HepG2 (cell line): Measurements from ENCODE around the gene CD109.

ENCODE experiments used
- JUND ChIP-seq: sonication (generic); formaldehyde crosslinking; IDR thresholded peaks from 2 replicates; pipeline ENCODE4 v1.8.0; 2022; ENCODE audit warnings: mild to moderate bottlenecking, missing genetic modification reagents
- NR2C2 ChIP-seq: sonication (generic); formaldehyde crosslinking; IDR thresholded peaks from 2 replicates; pipeline ENCODE4 v1.4.0; 2020; ENCODE audit warnings: missing genetic modification reagents, mild to moderate bottlenecking, moderate library complexity, borderline replicate concordance
- ZNF446 ChIP-seq: sonication (generic); formaldehyde crosslinking; IDR thresholded peaks from 2 replicates; pipeline ENCODE4 v1.5.0; 2020; ENCODE audit warnings: mild to moderate bottlenecking, missing genetic modification reagents
- TF ChIP-seq, protein P1 (sequence below): IDR thresholded peaks from 2 replicates; pipeline ENCODE4 v1.6.1; 2012; ENCODE audit warnings: low read length, improper control_type of control experiment
- TF ChIP-seq, protein P2 (sequence below): sonication (generic); formaldehyde crosslinking; IDR thresholded peaks from 2 replicates; pipeline ENCODE4 v1.5.0; 2020; ENCODE audit warnings: mild to moderate bottlenecking, missing genetic modification reagents, moderate library complexity

DNA sequence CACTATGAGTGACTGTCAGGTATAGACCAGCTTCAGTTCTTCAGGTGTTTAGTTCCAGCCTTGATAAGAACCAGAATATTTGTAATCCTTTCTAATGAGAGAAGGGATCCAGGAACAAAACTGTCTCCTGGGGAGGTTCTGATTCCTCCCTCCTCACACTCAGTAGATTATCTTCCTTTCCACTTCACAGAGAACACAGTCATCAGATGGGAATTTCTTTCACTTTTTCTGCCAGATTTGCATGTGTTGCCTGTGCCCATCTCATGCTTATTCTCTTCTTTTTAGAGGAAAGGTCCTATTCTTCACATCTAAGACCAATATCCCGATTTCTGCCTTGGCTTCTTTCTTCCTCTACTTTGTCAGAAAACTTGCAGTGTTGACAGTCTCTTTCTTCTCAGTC is 50.8 kb downstream of the CD109 start:
- TF ChIP-seq, protein P1, sequence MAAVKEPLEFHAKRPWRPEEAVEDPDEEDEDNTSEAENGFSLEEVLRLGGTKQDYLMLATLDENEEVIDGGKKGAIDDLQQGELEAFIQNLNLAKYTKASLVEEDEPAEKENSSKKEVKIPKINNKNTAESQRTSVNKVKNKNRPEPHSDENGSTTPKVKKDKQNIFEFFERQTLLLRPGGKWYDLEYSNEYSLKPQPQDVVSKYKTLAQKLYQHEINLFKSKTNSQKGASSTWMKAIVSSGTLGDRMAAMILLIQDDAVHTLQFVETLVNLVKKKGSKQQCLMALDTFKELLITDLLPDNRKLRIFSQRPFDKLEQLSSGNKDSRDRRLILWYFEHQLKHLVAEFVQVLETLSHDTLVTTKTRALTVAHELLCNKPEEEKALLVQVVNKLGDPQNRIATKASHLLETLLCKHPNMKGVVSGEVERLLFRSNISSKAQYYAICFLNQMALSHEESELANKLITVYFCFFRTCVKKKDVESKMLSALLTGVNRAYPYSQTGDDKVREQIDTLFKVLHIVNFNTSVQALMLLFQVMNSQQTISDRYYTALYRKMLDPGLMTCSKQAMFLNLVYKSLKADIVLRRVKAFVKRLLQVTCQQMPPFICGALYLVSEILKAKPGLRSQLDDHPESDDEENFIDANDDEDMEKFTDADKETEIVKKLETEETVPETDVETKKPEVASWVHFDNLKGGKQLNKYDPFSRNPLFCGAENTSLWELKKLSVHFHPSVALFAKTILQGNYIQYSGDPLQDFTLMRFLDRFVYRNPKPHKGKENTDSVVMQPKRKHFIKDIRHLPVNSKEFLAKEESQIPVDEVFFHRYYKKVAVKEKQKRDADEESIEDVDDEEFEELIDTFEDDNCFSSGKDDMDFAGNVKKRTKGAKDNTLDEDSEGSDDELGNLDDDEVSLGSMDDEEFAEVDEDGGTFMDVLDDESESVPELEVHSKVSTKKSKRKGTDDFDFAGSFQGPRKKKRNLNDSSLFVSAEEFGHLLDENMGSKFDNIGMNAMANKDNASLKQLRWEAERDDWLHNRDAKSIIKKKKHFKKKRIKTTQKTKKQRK = no peak
- TF ChIP-seq, protein P2, sequence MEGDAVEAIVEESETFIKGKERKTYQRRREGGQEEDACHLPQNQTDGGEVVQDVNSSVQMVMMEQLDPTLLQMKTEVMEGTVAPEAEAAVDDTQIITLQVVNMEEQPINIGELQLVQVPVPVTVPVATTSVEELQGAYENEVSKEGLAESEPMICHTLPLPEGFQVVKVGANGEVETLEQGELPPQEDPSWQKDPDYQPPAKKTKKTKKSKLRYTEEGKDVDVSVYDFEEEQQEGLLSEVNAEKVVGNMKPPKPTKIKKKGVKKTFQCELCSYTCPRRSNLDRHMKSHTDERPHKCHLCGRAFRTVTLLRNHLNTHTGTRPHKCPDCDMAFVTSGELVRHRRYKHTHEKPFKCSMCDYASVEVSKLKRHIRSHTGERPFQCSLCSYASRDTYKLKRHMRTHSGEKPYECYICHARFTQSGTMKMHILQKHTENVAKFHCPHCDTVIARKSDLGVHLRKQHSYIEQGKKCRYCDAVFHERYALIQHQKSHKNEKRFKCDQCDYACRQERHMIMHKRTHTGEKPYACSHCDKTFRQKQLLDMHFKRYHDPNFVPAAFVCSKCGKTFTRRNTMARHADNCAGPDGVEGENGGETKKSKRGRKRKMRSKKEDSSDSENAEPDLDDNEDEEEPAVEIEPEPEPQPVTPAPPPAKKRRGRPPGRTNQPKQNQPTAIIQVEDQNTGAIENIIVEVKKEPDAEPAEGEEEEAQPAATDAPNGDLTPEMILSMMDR (CRISPR knock-in tag) = no peak
- TF ChIP-seq JUND (CRISPR knock-in tag) (no peak), NR2C2 (no peak), ZNF446 (CRISPR knock-in tag) (no peak)
